K562 treated with DMSO at 1 percent for 48 hours (cell line): Measurements from ENCODE around the gene POU3F3. TPM values are rescaled to one million over a fixed set of nuclear protein-coding genes. Genes with fewer than 3 reads are reported as not detected.

Experiments used
- total RNA-seq: library from RNA; unstranded; fragments of 300-600 nt; gene quantifications from 2 replicates; pipeline ENCODE4 v1.2.3, GENCODE V29; 2022; ENCODE audit warnings: low replicate concordance; ENCODE audit errors: extremely low read depth

POU3F3 gene
- total RNA-seq = not detected in 2 replicates

DNA sequence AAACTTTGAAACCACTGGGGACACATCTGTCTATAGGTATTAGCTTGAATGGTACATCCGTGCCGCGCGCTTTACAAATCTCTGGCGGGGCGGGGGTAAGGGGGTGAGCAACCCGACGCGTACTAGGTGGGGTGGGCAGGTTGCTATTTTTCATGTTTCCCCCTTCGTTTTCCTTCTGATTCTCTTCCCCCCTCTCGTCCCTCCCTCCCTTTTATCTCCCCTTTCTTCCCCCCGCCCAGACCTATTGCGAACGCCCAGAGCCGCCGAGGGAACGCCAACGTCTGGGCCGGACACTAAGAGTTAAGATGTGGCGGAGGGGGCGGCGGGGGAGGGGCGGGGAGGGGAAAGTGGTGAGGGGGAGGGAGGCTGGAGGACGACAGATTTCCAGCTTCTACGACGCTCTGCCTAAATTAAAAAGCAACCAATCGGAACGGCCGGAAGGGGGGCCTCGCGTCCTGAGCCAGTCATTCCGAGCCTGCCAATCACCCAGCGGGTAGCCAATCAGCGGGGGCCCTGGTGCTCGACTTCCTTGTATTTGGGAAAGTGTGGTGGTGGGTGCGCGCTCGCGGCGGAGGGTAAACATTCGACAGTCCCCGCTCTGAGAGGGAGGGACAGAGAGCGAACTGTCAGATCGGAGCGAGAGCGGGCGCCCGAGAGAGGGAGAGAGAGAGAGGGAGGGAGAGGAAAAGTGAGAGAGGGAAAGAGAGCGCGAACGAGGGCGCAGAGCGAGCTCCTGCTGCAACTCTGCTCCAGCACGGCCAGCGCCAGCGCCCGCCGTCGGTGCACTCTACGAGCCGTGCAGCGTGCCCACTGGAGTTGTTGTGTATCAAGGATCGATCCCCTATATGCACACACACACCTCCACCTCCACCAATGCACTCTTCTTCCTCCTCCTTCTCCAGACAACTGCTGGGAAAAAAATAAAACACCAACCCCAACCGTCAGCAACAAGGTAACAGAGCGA is at the start of gene POU3F3:
POU3F3 (plus strand) TSS at position 582 of the 964 bp plus-strand sequence. CDS start 1,396 bp downstream, outside the sequence.

Other genes starting within 250 kb of the POU3F3 start
- not detected in 2 replicates for gene MRPS9, start 184.0 kb downstream of the POU3F3 start, total RNA-seq